Activated naive CD4-positive, alpha-beta T cell (primary cell): ENCODE data around the gene POLR3G.

Source experiments
- DNase-seq, 4 experiments: peaks; one replicate each; lab custom pipeline; 2025; lab: John Stamatoyannopoulos, UW

Gene POLR3G

DNA sequence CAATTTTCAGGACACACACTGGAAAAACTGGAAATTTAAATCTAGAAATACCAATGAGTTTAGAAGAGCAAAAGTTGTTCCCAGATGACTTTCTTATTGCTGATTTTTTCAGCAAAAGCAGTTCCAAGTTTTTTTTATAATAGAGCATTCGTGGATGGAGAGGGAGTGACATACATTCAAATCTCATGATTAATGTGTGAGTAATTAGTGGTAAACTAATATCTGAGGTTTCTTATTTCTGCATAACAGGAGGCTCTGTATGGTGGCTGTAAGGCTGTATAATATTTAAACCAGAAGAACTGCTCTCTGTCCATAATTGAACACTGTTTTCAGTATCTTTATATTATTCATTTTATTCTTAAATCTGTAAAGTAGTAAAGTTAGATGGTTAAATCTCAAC, 28.9 kb downstream of the POLR3G start:
- no peak for DNase-seq

DNA sequence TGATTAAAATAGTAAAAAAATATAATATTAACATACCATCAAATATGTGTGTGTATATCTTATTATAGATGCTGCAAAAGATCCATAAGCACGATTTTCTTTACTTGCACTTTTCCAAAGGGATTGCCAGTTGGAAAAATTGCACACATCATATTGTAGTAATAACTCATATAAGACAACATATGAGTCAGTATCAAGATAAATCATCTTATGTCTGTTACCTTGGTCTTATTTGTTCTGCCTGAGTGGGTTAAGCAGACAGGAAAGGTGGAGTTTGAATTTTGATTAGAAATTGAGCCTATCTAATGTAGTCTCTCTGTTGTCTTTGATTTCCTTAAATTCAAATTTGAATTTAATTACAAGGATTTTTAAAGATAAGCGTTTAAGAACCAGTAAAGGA, 30.1 kb downstream of the POLR3G start:
- no peak for DNase-seq

DNA sequence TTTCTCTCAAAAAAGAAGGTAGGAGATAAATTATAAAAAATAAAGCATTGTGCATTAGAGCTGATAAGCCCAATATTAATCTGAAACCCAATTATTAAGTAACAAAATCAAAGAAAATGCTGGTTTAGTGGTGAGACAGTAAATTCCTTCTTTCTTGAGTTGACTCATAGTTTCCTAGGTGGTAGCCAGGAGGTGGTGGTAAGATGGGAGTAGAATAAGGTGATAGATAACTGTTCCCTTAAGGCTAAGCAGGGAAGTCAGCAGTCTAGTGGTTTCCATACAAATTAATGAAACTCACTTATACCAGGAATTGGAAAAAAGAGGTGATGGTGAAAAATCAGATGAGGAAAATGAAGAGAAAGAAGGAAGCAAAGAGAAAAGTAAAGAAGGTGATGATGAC, 31.6 kb downstream of the POLR3G start:
- DNase-seq = no peak

DNA sequence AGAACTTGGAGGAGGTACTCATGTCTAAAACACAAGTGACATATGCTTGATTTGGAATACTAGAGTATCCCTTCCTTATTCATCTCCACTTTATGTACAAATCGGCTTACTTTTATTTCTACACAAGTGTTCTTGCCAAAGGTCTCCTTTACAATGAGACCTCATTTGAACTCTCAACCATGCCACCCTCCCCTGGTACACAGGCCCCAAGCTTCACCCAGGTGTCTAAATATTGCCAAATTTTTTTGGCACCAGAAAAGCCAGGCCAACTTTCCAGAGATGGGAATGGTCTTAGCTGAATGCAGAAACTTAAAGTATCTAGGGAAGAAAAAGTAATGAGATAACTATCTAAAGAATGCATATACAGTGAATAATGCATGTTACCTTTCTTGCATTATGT, 35.8 kb downstream of the POLR3G start:
- DNase-seq = no peak

DNA sequence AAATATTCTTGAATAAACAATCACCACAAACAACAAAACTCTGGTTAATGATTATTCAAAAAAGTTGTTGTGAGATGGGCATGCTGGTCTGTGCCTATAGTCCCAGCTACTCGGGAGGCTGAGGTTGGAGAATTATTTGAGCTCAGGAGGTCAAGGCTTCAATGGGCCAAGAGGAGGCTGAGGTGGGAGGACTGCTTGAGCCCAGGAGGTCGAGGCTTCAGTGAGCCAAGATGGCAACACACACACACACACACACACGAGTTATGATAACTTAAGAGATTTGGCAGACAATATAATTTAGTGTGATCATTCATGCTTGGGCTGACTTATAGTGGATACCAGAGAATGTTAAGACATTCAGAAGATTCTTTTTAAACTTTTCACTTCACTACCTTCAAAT, 39.9 kb downstream of the POLR3G start:
- DNase-seq = no peak

DNA sequence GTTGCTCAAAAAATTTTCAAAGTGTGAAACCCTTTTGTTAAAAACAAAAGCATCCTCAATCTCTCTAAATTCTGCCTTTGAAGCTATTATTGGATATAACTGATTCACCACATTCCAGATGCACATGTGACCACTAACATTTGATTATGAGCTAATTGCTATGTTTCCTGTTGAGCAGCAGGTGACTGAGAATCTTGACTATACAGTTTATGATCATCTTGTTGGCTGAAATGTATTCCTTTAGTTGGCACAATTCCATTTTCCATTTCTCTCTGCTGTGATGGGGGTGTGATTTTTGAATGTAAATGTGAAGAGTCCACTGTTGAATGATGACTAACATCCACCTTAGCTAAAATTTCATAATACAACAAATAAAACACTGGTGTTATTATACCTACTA, 44.0 kb downstream of the POLR3G start:
- DNase-seq = no peak

DNA sequence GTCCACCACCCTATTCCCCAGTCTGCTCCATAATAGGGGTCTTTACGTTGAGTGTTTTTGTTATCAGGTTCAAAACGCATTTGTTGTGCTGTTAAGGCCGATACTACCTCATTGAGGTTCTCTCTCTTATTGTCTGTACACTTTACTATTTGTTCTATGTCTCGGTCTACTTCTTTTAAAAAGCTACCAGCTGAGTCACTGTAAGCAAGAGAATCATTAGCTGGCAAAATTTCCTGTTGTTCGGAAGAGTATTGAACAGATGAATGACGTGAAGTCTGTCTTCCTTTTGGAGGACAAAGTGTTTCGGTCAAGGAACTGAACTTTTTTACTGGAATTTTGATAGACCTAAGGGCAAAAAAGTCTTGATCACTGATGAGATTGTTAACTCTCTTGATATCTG, 44.4 kb downstream of the POLR3G start:
- DNase-seq = no peak

DNA sequence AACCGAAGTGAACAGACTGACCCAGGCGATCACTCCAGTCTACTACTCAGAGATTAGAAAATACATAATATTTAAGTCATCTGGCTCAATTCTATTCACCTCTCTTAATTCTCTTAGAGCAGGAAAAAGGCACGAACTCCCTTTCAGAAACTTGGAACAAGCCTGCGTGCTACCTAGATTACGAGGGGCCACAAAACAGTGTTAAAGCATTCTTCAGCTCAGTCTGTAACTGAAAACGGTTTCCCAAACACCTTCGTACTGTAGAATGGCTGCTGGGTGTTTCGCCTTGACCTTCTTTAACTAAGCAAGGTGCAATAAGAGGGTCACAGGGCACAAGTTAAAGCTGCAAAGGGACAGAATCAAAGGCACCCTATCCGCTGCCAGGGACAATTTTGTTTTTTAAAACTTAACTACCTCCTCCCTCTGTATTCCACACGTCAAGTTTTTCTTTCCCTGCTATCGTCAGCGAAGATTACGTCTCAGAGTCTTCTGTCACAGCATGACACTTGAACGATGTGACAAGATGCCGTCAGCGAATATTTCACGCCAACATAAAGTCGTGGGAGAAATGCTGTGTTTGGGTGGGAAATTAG, 54.0 kb downstream of the POLR3G start:
- DNase-seq = no peak

DNA sequence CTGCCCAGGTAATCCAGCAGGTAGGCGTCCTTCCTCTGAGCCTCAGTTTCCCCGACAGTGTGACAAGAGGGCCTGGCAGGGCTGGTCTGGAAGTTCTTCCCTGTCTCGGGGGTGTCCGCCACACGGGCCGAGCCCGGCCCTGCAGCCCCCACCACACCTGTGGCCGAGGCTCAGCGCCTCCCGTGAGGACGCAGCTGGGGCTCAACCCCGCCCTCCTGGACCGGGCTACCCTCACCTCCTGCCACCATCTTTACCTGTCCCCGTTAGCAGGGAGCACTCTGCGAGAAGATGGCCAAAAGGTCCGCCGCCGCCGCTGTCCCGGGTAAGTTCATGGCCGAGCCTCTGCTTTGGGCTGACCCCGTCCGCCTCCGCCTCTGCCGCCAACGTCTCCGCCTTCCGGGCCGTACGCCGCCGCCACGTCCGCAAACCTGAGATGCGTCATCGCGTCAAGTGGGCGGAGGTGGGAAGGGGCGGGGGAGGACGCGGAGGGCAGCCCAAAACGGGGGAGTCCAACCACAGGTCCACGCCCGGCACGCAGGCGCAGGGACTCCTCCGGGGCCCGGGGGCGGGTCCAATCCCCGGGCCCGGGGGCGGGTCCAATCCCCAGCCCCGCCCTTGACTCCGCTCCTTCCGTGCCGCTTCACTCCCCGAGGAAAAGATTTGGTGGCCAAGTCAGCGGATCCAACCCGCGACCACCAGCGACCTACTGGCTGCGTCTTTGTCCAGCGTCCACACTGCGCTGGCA, 54.7 kb downstream of the POLR3G start, which contains the start of gene LYSMD3:
Gene LYSMD3, minus strand, starts transcription at position 391 of the 745 bp plus-strand sequence. CDS start 4,295 bp downstream, outside the sequence.
- peak; percentile 86 to 97 (median 92) for DNase-seq

DNA sequence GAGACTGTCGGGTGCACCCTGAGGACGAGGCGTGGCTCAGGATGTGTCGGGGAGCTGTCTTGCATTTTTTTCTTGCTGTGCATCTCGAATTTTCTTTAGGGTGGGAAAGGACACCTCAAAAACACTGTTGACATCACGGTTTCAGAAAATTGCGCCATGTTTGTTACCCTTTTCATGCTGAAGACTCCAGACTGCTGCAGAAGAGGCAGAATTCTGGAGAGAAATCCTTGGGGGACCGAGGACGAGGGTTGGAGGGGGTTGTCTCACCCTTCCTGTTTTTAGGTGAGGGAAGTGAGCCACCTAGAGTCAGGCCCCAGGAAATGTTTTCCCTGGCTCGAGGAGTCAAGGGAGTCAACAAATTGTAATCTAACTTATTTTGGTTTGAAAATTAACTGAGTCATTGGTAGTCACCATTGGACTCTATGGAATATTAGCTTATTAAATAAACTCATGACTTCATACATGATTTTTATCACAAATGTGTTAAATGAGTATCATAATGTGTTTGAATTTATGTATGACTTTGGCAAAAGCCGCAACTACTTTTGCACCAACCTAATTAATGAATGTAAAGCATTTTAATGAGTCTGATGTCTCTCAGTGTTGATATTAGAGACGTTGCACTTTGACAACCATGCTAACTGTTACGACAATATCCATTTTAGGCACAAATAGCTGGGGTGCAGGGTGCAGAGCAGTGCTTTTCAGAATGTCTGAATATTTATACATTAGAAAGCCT, 55.4 kb downstream of the POLR3G start:
- DNase-seq = peak in 3 of 4 experiments; percentile 5 to 52 (median 44)

DNA sequence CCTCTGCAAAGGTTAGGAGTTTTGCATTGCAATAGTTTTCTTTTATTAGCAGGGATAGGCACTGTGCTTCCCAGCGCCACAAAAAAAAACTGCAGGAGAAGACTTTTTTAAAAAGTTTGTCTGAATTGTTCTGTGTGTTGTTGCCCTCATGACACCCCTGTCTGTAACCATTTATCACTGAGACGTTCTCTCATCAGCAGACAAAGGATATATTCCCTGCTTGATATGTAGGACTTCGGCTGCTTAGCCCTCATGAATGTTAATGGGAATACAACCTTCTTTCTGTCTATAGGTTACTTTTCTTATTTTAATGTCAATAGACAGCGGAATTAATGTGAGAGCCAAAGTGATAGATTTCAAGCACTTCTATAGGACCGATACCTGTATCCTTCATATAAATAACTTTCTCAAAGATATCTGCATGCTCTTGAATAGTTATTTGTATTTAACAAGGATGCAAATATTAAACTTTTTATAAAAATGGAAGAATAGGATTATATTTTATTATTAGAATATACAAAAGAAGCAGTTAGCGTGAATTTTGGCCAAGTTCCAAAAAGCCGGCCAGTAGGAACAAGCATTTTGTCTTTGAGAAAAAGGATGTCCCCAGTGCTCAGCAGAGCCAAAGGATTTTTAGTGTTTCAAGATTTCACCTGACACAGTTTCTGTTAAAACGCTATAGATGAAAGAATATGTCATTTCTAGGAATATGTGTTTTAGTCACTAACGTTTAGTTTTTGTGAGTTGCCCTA, 56.2 kb downstream of the POLR3G start:
- DNase-seq = no peak

DNA sequence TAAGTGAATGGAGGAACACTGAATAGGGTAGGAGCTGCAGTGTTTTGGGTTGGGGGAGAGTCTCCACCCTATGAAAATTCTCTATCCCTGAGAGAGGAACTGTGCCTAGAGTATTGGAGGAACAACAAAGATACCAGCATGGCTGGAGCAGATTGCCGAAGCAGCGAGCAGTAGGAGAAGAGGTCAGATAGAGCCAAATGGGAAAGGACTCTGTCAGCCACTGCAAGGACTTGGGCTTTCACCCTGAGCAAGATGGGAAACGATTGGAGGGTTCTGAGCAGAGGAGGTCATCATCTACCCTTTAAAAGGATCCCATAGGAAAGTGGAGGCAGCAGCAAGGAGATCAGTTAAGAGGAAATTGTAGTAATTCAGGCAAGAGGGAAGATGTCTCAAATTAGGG, 59.1 kb downstream of the POLR3G start:
- no peak for DNase-seq

DNA sequence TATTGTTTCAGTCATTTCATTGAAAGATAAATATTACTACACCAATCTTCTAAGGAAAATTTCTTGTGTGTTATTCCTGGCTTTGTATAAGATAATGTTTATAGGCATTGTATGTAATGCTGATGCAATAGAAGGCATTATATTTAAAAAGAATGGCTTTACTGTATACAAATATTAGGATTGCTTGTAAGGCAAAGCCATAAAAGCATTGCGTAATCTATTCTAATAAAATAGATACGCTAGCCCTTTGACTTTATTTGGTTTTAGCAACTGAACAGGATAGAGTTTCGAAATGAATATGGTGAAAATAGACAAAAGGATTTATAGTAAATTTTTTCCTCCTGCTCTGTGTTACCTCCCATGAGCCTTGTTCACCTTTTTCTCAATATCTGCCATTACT, 60.3 kb downstream of the POLR3G start:
- no peak for DNase-seq

DNA sequence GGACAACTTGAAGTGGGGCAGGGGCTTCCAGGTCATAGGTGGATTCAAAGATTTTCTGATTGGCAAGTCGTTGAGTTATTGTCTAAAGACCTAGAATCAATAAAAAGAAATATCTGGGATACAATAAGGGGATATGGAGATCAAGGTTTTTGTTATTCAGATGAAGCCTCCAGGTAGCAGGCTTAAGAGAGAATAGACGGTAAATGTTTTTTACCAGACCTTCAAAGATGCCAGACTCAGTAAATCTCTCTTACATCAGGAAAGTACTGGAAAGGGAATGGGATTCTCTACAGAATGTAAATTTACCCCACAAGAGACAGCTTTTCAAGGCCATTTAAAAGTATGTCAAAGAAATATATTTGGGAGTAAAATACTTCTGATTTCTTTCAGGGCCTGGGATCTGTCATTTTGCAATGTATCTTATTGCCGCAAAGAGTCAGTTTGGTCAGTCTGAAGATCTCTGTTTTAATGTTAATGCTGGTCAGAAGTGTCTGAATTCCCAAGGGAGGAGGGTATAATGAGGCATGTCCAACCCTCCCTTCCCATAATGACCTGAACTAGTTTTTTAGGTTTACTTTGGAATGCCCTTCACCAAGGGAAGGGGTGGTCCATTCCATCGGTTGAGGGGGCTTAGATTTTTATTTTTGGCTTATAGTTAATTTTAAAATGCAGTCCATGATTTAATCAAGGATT, 68.3 kb downstream of the POLR3G start:
- no peak for DNase-seq

DNA sequence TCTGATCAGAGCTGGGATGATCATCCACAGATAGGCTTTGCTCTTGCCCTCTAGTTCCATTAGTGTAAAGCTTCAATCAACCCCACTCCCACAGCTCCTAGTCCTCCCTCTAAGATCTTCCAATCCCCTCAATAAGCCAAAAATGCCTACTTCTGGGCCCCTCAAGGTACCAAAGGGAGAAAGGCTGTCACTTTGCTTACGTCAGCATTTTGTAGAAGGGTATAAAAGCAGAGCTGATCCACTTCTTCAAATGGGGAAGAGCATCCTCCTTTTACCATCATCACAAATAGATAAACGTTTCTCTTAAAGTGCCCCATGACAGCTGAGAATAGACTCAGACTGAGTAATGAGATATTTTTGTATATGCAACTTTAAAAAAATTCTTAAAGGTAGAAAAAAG, 70.8 kb downstream of the POLR3G start:
- DNase-seq = no peak

DNA sequence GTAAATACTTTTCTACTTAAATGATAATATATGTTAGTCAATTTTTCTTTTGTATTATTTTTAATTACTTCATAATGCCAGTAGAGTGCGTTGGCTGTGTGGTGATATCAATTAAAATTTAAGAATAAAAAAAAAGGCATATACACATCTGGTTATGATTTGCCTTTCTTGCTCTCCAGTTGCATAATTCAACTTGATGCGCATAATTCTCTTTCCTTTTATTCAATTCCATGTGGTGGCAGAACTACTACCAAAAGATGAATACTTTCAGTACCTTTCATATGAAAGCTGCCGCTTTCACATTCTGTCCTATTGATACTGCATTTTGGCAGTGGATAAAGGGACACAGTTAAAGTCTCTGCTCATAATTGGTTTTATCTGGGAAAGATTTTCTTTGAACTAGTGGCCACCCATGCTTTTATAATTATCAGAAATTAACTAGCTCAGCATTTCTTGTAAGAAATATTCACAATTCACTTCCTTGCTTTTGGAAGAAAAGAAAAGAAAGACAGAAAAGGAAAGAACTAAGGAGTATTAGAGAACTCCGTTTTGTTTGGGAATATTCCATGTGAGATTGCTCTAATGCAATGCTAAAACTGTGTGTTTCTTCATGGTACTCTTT, 71.7 kb downstream of the POLR3G start:
- no peak for DNase-seq

DNA sequence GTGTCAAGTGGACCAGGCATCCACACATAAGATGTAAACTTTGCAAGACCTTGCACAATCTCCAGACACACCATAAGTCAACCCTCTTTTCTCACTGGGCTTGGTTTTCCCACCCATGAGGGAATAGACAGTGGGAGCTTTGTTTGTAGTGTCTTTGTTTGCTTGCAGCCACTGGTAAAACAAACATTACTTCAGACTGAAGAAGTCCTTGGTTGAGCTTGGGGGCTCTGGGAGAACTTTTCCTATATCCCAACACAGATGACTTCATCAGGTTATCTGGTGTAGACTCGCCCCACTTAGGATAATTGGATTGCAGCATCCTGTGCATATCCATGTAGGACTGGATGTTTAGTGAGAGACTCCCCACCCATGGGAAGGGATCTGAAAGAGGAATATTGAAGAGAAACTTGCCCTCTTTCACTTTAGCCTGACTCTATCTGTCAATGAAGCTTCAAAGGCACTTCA, 72.4 kb downstream of the POLR3G start:
- no peak for DNase-seq

DNA sequence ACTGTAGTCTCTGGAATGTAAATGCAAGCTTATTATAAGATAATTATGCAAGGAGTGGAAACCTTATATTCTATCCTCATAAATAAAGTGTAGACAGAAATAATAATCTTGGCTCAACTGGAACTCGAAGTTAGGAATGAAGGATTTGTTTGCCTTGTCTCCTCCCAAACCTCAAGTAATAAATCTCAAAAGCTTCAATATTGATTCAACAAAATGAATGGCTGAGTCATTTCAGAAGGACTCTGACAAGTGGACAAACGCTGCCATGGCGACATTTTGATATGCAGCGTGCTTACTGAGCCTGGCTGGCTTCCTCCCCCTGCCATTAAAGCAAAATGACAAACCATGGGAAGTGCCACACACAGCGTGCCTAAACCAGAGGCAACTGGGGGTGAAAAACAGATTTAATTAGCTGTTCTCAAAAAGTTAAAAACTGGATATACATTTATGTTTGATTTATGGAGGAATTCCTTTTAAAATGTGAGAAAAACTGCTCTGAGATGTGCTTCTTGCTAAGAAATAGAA, 73.5 kb downstream of the POLR3G start:
- no peak for DNase-seq

DNA sequence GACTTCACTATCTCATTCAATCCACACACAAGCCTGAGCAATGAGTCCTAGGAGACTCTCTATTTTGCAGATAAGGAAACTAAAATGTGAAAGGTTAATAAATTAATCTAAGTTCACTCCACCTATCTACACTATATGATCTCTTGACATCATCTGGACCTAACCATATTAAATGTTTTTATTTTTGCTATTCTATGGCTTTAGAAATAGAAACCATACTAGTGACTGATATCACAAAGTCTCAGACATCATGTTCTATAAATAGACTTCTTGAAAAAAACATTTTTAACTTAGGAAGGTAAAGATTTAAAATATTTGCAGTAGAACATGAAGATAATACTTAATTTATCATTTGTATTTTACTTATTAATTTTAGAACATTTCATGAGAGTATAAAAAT, 74.6 kb downstream of the POLR3G start:
- DNase-seq = no peak

DNA sequence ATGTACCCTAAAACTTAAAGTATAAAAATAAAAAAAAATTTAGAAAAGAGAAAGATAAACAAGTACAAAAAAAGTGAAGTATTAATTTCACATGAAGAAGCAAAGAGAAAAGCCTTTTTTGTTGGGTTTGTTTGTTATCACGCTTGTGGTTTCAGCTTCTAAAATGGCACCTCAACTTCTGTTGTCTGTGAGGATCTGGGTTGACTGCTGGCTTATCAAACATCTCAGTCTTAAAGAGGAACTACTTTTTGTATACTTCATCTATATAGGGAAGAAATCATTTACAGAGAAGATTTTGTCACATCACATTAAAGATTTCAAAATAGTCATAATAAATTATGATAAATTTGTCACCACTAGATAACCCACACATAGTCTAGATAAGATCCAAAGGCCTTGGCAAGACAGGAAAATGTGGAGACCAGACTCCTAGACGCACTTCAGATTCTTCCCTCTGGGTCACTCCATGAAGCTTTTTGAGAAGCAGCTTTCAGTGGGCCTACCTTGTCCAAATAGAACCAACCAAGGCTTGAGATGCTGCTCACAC, 75.1 kb downstream of the POLR3G start:
- no peak for DNase-seq

DNA sequence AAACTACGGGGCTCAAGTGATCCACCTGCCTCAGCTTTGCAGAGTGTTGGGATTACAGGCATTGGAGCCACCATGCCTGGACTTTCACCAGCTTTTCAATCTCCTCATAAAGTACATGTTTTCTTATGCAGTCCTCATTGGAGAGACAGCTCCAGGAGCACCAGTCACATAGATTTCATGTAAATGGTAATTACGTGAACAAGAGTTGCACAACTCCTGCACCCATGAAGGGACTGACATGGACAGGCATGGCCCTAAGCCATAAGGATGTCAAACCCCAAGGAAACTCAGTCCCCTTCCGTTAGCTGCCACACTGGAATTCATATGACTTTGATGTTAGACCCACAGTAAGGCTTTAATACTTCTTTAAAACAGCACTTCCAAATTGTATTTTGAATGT, 76.3 kb downstream of the POLR3G start:
- DNase-seq = no peak
